Raji (cell line): ENCODE results near the gene SVIL.

Experiments
- POLR2A ChIP-seq: IDR thresholded peaks from 2 replicates; pipeline ENCODE4 v1.6.1; 2011; ENCODE audit warnings: low read depth, low read length, control low read depth; ENCODE audit not compliant: insufficient read depth

The SVIL gene

DNA sequence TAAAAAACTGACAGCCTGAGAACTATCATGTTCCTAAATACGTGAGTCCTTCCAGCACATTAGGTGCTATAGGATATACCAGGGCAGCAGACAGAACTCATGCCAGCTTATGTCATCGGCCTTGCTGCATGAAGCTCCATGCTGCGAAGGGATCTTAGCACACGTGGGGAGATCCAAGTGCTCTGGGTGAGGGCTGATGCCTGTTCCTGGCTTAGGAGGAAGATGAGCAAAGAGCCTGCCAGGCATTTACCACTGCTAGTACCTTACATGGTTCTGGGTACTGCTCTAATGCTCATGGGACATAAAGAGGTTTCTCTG is 43.2 kb downstream of the SVIL start:
- TF ChIP-seq POLR2A: no peak

DNA sequence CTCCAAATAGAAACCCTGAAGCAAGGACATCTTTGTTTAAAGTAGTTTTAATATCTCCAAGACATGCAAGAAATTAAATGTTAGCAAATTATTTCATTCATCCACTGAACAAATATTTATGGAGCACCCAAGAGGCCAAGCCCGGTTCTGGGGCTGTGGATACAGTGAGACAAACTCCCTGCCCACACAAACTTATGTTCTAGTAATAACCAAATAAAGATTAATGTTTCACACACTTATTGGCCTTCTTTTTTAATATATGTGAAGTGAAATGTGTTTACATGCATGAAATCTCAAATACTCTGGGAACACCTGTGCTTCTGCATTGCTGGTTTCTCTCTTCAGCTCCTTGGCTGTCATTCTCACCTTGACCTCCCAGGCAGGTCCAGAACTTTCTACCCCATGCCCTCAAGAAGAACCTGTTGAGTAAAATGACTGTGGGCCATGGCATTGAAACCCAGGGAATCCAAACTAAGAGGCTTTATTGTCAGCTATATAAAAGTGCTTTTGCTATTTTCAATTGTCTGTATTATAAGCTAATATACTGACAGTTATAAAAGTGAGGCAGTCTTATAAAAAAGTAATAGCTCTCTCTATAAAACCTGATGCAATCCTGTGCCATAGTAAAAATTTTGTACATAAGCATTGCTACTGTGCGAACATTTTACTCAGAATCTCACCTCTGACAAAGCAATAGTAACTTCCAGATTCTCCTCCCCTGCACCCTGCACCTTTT is 43.7 kb downstream of the SVIL start:
- TF ChIP-seq POLR2A: no peak

DNA sequence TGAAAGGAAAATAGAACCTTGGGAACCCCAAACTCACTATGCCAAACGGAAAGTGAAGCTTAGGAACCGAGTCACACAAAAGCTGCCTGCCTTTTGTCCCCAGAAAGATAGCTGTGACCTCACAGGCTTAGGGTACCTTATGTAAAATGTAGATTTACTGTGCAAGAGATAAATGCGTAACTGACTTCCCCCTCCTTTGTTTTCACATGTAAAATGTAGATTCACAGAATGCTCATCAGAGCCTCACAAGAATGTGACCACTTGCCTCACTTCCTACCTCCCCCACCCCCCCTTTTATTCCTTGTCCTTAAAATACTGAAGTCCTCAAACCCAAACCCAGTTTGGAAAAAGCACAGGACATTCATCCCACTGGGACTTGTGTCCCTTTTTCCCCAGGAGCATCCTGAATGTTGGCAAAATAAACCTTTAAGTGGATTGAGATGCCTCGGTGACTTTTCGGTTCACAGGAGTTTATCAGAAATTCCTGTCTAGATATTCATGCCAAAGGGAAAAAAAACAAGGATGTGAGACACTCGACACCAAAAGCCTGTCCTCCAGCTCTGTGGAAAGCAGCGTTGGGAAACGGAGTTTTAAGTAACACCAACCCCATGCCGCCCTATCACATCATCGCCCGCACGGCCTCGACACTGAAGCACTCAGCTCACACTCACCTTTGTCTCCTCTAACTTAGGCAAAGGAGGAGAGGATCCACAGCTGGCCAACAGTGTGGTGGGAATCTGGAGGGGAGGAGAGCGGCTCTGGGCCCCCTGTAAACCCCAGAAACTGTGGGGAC is 45.9 kb downstream of the SVIL start:
- no peak for TF ChIP-seq POLR2A

DNA sequence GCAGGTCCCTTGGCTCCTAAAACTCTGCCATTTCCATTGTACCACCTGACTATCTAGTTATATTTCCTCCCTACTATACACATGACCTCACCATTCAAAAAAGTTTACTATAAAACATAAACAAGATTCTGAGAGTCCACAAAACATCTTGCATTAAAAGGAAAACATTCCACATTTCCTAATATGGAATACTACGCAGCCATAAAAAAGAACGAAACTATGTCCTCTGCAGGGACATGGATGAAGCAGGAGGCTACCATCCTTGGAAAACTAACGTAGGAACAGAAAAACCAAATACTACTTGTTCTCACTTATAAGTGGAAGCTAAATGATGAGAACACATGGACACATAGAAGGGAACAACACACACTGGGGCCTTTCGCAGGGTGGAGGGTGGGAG is 48.3 kb downstream of the SVIL start:
- TF ChIP-seq POLR2A: no peak

DNA sequence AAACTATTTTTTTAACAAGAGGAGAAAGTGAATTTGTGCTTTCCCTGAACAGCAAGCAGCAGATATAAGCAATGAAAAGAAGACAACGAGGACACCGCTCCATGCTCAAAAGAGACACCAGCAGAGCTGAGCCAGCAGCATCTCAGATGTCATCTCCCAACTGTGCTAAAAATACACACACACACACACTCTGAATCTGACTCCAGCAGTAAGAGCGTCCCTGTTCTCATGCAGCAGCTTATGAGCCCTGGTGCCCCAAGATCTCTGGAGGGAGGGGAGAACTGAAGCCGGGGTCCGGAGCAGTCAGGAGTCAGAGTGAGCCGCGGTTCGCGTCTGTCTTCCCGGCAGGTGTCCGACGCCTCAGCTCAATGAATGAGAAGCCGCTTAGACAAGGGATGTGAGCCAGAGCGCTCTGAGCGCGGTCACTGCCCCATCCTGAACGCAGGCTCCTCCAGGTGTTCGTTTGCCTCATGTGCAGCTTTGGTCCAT is 49.2 kb downstream of the SVIL start:
- no peak for TF ChIP-seq POLR2A

DNA sequence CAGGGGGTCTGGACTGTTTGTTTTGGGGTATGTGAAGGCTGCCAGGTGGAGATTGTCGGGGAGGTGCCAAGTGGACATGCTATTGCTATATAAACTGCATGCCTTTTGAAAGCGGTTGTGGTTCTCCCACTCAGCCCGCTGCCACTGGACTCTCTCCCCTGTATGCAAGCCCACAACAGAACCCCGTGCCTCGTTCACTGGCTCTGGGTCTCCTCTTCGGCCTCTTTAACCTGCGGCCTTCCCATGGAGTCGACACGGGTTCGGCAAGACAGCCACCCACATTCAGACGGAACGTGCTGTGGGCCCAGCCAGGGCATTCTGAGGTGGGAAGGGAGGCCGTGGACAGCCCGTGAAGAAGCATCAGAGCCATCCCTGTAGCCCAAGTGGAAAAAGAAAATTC is 50.3 kb downstream of the SVIL start:
- TF ChIP-seq POLR2A: no peak

DNA sequence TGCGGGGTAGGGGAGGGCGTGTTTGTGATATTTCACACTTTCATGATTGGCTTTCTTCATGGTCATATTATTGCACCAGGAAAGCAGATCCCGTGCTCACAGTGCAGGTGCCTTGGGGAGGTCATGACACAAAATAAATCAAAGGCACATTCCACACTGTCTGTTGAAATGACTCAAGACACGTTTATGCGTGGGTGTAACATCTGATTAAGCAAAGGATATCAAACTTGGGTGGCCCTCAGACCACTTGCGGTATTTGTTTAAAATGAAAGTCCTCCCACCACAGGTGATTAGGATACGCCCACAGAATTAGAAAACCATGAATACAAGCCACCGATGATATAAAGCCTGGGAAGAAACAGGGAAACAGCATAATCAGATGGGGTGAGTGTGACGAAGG is 51.1 kb downstream of the SVIL start:
- TF ChIP-seq POLR2A: no peak

DNA sequence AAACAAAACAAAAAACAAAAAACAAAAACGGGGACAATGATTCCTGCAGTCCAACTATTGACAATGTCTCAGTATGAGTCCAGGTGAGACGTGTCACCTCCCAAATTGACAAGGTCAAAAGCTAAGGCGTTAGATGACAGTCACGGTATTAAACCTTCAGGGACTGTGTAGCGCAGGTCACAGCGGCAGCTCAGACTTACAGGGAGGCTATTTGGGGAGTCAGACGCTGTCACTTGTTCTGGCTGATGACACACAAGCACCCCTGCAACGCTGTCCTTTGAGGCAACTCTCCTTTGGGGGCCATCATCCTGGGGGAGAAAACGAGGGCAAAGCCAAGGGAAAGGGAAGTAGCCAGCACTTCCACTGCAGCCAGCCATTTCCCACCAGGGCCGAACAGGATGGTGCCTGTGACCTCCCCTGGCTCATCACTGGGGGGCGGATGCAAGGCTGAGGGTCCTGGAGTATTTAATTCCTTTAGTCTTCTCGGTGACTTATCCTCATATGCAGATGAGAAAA is 55.3 kb downstream of the SVIL start:
- no peak for TF ChIP-seq POLR2A

DNA sequence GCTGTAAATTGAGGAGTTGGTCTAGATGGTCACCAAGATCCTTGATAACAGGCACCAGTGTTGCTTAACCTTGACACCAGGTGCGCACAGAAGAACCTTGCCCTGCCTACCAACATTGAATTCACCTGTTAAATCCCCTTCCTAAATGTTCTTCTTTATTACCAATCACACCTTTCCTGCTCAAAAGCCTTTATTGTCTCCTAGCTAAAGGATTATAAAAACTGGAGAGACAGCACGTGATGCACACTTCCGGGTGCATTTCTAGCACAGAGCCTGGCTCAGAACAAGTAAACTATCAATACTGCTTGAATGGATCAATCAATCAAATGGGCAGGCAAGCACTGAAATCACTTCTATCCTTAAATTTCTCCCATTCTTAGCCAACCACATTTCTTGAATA is 56.3 kb downstream of the SVIL start:
- no peak for TF ChIP-seq POLR2A

DNA sequence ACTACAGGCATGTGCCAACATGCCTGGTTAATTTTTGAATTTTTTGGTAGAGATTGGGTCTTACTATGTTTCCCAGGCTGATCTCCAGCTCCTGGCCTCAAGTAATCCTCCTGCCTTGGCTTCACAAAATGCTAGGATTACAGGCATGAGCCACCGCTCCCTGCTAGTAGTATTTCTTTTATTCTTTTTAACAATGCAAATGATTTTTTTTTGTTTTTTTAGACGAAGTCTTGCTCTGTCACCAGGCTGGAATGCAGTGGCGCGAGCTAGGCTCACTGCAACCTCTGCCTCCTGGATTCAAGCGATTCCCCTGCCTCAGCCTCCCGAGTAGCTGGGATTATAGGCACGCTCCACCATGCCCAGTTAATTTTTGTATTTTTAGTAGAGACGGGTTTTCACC is 58.1 kb downstream of the SVIL start:
- no peak for TF ChIP-seq POLR2A

DNA sequence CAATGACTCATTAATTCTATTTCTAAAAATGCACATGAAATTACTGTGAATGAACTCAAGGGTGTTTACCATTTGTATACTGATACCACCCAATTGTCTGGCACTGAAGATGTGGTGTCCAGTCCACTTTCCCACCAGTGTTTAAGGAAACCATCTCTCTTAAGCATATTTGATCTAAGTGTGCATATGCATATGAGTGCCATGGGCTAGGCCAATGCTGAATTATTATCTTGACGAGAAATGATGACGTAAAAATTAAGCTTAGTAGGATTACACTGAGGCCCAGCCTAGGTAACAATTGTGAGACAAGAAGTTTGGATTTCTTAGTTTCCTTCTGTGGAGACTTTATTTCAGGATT is 59.7 kb downstream of the SVIL start:
- no peak for TF ChIP-seq POLR2A

DNA sequence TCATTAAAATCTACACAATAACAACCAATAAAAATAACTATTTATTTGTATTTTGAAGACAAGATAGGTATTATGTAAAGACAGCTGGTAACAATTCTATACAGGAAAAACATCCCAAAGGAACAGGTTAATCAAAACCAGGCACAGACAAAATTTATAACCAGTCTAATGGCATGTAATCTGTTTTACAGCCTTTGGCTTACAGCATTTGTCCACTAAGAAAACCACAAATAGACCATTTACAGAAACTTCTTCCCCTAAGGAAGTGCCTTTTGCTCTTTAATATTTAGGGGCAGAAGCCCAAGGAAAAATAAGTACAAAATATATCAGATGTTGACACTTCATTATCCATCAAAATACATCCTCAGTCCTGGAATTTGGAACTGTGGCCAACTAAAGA is 65.0 kb downstream of the SVIL start:
- TF ChIP-seq POLR2A: no peak

DNA sequence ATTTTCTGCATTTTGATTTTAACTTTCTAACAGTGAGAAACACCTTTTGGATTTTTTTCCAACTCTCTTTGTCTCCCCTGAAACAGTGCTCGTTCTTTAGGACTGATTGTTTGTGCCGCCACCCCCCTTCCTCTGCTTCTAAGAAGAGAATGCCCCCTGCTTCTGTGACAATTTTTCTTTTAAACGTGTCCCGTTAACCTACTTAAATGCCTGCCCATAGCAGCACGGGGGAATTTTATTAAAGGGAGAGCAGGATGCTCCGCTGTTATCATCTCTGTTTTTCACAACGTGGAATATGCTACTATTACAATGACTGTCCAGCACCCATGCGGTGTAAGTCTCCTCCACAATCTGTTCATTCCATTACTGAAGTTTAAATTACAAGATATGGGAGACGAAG is 67.8 kb downstream of the SVIL start:
- TF ChIP-seq POLR2A: no peak

DNA sequence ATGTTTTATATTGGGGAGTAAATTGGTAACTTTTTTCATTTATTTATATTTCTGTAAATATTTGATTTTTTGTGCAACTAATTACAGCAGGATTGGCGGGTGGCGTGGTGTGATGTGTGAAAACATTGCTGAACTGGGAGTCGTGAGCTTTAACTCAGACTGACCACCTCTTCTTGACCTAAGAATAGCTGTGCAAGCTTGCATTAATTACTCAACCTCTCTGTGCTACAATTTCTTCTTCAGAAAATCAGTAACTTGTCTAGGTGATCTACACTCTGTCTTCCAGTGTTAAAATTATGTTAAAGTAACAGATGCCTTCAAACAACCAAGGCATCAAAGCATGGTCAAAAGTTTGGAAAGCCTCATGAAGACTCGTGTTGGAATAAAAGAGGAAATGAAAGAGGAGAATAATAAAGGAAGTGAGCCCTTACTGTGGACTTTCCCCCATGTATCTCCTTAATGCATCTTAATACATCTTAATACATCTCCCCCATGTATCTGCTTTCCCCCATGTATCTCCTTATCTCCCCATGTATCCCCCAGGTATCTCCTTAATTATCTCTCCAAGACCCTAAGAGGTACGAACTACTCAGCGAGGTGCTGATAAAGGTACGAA is 71.2 kb downstream of the SVIL start:
- TF ChIP-seq POLR2A: no peak

DNA sequence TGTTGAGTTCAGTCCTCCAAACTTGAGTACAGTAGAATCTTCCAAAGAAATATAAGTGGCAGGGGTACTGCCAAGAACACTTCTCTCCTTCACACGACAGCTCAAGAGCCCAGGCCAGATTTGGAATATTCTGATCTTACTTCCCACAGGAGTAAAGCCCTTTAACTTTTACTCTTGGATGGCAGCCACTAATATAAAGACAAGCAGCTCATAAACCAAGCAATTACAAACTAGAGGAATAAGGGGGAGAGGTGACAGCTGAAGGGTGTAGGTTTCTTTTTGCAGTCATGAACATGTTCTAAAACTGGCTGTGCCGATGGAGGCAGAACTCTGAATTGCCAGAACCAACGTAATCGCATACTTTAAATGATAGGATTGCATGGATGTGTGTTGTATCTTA is 74.8 kb downstream of the SVIL start:
- no peak for TF ChIP-seq POLR2A

DNA sequence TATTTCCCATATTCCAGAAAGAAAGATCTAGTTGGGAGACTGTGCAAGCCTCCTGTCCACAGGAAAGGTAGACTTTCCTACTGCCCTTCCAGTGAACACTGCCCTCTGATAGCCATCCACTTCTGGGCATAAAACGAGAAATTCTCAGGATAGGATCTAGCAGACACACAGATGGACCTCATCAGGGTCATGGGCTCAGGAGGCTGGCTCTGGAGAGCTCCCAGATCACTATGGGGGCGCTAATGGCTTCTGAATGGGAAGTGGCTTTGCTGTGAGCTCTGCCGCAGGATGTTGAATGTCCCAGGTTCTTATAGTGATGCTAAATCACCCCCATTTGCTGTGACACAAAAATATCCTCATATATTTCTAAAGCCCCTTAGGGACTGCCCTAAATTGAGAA is 77.1 kb downstream of the SVIL start:
- no peak for TF ChIP-seq POLR2A
